A549 treated with Hydrocortisone at 1 μM for 4 hours (cell line): ENCODE data around the gene ZNF12. TPM values are rescaled to one million over a fixed set of nuclear protein-coding genes. Genes with fewer than 3 reads are reported as not detected.

Source experiments
- total RNA-seq: library from RNA; stranded (reverse); fragments of 200-300 nt; extraction: Qiagen RNA extraction; gene quantifications from 5 replicates; pipeline ENCODE4 v1.2.3, GENCODE V29; 2022

The ZNF12 gene
- 9.9 to 13.6 TPM (median 11.5 TPM) in 5 replicates for total RNA-seq

DNA sequence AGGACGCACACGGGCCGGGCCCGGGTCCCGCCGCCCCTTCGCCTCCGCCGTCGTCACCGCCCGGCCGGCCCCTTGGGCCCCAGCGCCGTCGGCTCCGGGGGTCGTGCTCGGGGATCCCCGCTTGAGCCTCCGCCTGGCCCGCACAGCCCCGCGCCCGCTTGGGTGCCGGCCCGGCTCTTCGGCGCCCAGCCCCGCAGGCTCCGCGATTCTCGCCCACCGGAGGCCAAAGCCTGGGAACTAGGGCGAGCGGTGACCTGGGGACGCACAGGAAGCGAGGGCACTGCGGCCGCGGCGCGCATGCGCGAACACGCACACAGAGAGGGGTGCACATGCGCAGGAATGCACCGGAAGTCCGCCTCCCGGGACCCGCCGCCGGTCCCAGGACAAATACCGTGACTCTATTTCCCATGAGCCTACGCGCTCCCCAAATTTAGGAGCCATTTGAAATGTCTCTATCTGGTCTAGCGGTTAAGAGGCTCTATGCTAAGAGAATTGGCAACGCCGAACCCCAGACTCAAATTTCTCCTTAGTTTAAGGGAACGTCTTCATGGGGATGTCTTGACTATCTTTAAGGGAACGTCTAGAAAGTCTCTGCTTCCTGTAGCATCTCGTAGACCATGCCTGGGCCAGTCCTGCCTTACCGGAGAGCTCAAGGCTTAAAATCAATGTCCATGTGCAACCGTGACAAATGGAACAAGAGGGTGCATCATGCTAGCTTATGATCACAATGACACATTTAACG, at the start of gene ZNF12:
Gene ZNF12, minus strand, starts transcription at position 282 of the 742 bp plus-strand sequence. CDS start 1,774 bp downstream, outside the sequence.

GRCh38 chr7:6753964-6754363, 47.2 kb upstream of the ZNF12 start, which contains the start of gene RSPH10B2:
Gene RSPH10B2, plus strand, starts transcription at chr7:6754103. Its CDS starts 3,575 bp downstream, at chr7:6757678.

Other genes with a start within 250 kb of the ZNF12 start
- 129 to 142 TPM (median 133 TPM) in 5 replicates for gene KDELR2, start 222.8 kb downstream of the ZNF12 start, total RNA-seq
- 0.02 TPM in 1 of 5 replicates, not detected in the others for gene GRID2IP, start 155.5 kb downstream of the ZNF12 start, total RNA-seq
- gene ZDHHC4, start 129.5 kb downstream of the ZNF12 start, total RNA-seq, result 46.1 to 51.9 TPM (median 48.8 TPM) in 5 replicates
- gene INTS15, start 116.9 kb downstream of the ZNF12 start, total RNA-seq, result 23.1 to 27.9 TPM (median 24.9 TPM) in 5 replicates
- 1.7 to 2.7 TPM (median 2.4 TPM) in 5 replicates for gene ZNF853, start 91.3 kb downstream of the ZNF12 start, total RNA-seq
- 12.2 to 15.5 TPM (median 13.7 TPM) in 5 replicates for gene ZNF316, start 69.6 kb downstream of the ZNF12 start, total RNA-seq
- gene RSPH10B2, start 47.2 kb upstream of the ZNF12 start, total RNA-seq, result 0.14 to 0.15 TPM in 2 of 5 replicates, not detected in the others
- 19.9 to 24.0 TPM (median 21.4 TPM) in 5 replicates for gene CCZ1B, start 119.3 kb upstream of the ZNF12 start, total RNA-seq